ENCODE measurements around the gene PACRG. TPM values are rescaled to one million over a fixed set of nuclear protein-coding genes. Genes with fewer than 3 reads are reported as not detected.

The PACRG gene
- total and polyA plus RNA-seq, 2 experiments from 2014 or later = 0.17 to 0.68 TPM

GRCh38 chr6:163173741-163174140, 446.0 kb downstream of the PACRG start (continued):
- TF ChIP-seq ZNF462 (CRISPR knock-in tag; IDR thresholded peaks at IDR 0.05) (no peak), ZNF114 (CRISPR knock-in tag; IDR thresholded peaks at IDR 0.05) (no peak), JUNB (IDR thresholded peaks at IDR 0.05; ENCODE audit: unreplicated experiment) (no peak), ETS1 (IDR thresholded peaks at IDR 0.05) (no peak)

- H3K36me3 Mint-ChIP-seq (ENCODE audit: low read depth) = peaks cover 3% of the 10 kb centered on the region; the same call in 2 of the 3 replicates
Observed at GRCh38 chr6:163175301-163175700, 447.5 kb downstream of the PACRG start.

More at GRCh38 chr6:163175301-163175700, 447.5 kb downstream of the PACRG start:
- ATAC-seq (no peak), DNase-seq (ENCODE audit: low spot score) (no peak)
- no peaks in the 10 kb centered on the region for H3K79me2 ChIP-seq (replicated peaks; ENCODE audit: insufficient read depth)
- H2AFZ ChIP-seq = no peak overlapping the region
- Mint-ChIP-seq H3K27me3 (ENCODE audit: insufficient read depth, low read depth, poor library complexity) (no peaks in the 10 kb centered on the region), H3K4me1 (peaks cover 5% of the 10 kb centered on the region), H3K27ac (no peak overlapping the region), H3K9me3 (peaks cover 5% of the 10 kb centered on the region), H3K4me3 (no peak overlapping the region)
- H3K4me2 ChIP-seq = no peak overlapping the region
- no peak overlapping the region for H3K27ac ChIP-seq (ENCODE audit: low read depth)
- H3K4me3 ChIP-seq = no peak overlapping the region
- no peaks in the 10 kb centered on the region for H3K4me1 ChIP-seq (ENCODE audit: insufficient read depth)
- peaks cover 7% of the 10 kb centered on the region; the same call in 1 of the 2 replicates for H3K9me2 ChIP-seq (ENCODE audit: insufficient read depth)
- no peaks in the 10 kb centered on the region for H3K36me3 ChIP-seq (ENCODE audit: insufficient read depth)
- no peaks in the 10 kb centered on the region for H3K27me3 ChIP-seq (ENCODE audit: insufficient read depth)
- TF ChIP-seq ETS1 (IDR thresholded peaks at IDR 0.05) (no peak), ZNF331 (CRISPR knock-in tag; IDR thresholded peaks at IDR 0.05; ENCODE audit: low read depth) (no peak)
- H4K20me1 ChIP-seq (replicated peaks; ENCODE audit: insufficient read depth) = no peaks in the 10 kb centered on the region
- no peaks in the 10 kb centered on the region for H3F3A ChIP-seq (replicated peaks; ENCODE audit: low read depth)
